Measurements from ENCODE around the gene DCST2.
"Not testable (repeated sequence)": the region's sequence is repeated elsewhere in the genome, so short reads cannot be mapped to it uniquely, and the experiment has no call there.

Gene DCST2

DNA sequence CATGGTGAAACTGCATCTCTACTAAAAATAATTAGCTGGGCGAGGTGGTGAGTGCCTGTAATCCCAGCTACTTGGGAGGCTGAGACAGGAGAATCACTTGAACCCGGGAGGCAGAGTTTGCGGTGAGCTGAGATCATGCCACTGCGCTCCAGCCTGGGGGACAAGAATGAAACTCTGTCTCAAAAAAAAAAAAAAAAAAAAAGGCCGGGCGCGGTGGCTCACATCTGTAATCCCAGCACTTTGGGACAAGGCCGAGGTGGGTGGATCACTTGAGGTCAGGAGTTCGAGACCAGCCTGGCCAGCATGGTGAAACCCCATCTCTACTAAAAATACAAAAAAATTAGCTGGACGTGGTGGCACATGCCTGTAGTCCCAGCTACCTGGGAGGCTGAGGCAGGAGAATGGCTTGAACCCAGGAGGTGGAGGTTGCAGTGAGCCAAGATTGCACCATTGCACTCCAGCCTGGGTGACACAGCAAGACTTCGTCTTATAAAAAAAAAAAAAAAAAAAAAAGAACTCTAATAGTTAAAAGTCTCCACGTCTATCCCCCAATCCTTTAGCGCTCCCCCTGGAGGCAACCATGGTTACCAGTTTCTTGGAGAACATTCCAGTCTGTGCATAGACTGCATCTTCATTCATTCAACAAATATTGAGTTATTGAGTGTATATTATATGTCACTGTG is 38.1 kb downstream of the DCST2 start:
- peak; percentile 53 for DNase-seq

GRCh38 chr1:154994591-154994990 is 39.0 kb downstream of the DCST2 start:
- DNase-seq: no peak

- DNase-seq: no peak
These were observed 39.4 kb downstream of the DCST2 start for GRCh38 chr1:154994269-154994587.

DNA sequence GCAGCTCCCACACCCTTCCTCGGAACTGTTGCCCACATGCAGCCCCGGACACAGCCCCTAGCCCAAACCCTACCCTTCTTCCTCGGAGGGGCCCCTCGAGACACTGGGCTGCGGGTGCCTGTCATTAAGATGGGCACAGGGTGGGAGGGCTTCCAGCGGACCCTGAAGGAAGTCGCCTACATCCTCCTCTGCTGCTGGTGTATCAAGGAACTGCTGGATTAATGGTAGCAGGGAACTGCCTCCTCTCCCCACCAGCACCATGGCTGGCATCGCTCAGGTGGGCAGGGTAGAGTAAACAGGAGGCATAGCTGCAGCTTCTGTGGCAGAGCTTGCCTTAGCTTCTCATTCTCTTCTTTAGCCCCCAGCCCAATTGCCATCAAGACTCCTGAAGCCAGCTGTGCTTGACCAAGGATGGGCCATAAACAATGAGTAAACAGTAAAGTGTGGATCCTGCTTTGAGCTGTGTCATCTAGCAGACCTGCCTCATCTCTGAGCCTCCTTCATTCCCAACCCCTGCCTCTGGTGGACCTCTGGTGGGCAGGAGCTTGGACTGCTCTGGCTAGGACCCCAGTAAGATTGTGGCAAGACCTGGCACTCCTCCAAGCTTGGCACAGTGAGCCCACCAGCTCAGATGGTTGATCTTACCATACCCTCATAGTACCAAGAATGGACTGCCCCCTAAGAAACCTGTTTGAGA is 39.9 kb downstream of the DCST2 start, which contains the start of gene LENEP:
TSS of gene LENEP (plus strand) at position 15 of the 697 bp plus-strand sequence. CDS start at position 37, 22 bp downstream.
- DNase-seq: no peak

- DNase-seq: no peak
These were observed 40.6 kb downstream of the DCST2 start for GRCh38 chr1:154992721-154993571.

DNA sequence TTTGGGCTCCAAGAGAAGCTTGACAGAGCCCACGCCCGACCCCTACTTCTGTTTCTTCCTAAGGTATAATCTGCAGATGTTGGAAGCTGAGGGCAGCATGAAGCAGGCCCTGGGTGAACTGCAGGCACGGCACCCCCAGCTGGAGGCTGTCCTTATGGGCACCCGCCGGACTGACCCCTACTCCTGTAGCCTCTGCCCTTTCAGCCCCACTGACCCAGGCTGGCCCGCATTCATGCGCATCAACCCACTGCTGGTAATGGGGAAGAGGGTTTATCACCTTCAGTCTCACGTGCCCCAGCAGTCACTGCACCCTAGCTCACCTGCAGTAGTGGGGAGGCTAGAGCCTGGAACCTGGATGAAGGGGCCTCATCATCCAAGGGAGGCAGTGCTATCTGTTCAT is 43.3 kb downstream of the DCST2 start:
- no peak for DNase-seq

DNA sequence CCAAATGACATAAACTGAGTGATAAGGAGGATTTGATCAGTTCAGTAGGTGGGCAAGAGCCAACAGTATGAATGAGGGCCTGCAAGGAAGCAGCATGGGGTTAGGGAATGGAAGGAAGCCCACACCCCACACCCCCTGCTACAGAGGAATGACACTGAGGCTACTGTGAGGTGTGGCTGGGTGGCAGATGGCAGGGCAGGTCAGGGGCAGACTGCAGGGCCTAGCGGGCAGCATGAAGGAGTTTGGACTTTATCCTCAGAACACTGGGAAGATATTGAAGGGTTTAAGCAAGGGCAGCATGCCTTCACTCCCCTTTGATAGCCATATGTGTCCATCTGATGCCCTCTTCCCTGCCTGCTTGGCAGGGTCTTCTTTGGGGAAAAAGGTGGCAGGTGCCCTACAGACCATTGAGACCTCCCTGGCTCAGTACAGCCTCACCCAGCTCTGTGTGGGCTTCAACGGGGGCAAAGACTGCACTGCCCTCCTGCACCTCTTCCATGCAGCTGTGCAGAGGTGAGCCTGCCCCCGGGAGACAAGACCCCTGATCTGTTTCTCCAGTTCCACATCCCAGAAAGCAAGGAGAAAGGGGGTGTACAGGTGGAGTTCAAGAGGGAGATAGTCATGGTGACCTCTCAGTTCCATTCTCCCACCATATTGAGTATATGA is 44.3 kb downstream of the DCST2 start:
- no peak for DNase-seq

DNA sequence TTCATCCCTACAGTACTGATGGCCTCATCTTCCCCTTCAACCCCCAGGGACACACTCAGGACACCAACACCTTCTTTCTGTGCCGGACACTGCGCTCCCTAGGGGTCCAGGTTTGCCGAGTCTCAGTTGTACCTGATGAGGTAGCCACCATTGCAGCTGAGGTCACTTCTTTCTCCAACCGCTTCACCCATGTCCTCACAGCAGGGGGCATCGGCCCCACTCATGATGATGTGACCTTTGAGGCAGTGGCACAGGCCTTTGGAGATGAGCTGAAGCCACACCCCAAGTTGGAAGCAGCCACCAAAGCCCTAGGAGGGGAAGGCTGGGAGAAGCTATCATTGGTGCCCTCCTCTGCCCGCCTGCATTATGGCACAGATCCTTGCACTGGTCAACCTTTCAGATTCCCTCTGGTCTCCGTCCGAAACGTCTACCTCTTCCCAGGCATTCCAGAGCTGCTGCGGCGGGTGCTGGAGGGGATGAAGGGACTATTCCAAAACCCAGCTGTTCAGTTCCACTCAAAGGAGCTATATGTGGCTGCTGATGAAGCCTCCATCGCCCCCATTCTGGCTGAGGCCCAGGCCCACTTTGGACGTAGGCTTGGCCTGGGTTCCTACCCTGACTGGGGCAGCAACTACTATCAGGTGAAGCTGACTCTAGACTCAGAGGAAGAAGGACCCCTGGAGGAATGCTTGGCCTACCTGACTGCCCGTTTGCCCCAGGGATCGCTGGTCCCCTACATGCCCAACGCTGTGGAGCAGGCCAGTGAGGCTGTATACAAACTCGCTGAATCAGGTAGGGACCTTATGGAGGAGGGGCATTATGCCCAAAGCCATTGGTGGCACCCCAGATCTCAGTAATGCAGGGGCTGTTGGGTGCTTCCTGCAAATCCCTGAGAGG is 45.3 kb downstream of the DCST2 start:
- no peak for DNase-seq

- DNase-seq: no peak
These were observed 46.3 kb downstream of the DCST2 start for GRCh38 chr1:154987326-154987725.

GRCh38 chr1:154986736-154987135 is 46.8 kb downstream of the DCST2 start:
- not testable (repeated sequence) for DNase-seq

DNA sequence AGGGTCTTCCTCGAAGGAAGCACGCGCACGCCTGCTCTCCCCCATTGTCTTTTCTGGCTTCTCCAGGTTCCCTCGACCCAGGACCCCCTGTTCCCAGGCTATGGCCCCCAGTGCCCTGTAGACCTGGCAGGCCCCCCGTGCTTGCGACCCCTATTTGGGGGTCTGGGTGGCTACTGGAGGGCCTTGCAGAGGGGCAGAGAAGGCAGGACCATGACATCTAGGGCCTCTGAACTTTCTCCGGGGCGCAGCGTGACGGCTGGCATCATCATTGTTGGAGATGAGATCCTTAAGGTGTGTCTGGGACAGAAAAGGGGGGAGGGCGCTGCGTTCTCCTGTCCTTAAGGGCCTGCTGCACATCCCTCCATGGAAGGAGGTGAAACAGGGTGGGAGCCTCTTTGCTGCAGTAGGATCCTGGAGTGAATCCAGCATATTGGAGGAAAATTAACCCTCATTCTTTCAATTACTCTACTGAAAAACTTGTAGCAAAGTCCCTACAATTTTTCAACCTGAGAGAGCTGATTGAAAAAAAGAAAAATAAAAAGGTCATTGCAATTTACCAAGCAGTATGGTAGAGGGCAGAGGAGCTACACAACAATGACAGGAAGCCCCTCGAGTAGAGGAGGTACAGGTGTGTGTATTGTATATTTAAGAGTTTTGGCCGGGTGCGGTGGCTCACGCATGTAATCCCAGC is 49.7 kb downstream of the DCST2 start:
- DNase-seq: no peak

GRCh38 chr1:154982897-154983648 is 50.5 kb downstream of the DCST2 start, which contains the start of gene FLAD1:
Gene FLAD1, plus strand, starts transcription at chr1:154983344. Its CDS starts 351 bp downstream, at chr1:154983695.
- DNase-seq: peak; percentile 100

- no peak for DNase-seq
These were observed 51.2 kb downstream of the DCST2 start for GRCh38 chr1:154982341-154982740.

DNA sequence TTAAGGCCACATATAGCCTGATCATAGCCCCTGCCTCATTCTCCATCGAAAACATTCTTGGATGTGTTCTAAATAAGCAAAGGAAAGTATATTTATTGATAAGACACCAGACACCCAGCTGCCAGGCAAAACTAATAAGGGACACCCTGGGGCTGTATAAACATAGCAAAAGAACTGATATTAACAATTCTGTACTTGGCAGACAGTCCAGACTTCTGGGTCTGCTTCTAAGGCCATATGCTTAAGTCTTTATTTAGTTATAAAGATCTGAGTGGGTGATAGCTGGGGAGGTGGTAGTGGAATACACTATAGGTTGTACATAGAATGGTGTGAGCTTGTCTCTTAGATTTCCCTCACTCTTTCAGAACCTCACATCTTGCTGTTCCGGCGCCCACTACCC is 55.2 kb downstream of the DCST2 start:
- no peak for DNase-seq

DNA sequence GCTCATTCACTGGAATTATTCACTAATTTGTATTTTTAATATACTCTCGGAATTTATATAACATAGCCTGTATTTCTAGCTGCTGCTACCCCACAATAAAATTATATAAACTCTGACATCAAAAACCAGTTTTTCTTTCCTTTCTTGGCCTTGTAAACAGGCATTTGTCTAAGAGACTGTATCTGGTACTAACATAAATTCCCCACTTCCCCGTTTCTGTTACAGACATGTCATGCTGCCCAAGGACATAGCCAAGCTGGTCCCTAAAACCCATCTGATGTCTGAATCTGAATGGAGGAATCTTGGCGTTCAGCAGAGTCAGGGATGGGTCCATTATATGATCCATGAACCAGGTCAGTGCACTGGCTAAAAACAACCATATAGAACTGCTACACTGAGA is 55.8 kb downstream of the DCST2 start:
- DNase-seq: not testable (repeated sequence)

DNA sequence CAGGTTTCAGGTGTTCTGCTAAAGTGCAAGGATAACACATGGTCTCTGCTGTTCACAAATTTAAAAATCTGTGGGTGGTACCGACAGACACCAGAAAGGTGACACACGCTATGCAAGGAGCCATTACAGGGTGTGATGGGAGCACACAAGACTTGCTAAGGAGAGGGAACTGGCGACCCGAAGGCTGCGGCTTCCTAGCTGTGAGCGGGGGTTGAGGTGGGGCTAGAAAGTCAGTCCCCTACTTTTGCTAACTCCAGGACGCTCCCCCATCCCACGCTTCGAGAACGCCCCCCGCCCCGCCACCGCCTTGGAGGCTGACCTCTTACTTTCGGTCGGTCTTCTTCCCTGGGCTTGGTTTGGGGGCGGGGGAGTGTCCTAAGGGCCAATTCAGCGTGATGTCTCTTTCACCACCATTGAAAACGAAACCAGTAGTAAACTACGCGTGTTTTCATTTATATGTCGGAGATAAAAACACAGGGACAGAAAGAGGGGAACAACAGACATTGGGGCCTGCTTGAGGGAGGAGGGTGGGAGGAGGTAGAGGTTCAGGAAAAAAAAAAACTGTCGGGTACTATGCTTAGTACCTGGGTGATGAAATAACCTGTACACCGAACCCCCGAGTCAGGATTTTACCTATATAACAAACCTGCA is 58.0 kb downstream of the DCST2 start:
- no peak for DNase-seq

DNA sequence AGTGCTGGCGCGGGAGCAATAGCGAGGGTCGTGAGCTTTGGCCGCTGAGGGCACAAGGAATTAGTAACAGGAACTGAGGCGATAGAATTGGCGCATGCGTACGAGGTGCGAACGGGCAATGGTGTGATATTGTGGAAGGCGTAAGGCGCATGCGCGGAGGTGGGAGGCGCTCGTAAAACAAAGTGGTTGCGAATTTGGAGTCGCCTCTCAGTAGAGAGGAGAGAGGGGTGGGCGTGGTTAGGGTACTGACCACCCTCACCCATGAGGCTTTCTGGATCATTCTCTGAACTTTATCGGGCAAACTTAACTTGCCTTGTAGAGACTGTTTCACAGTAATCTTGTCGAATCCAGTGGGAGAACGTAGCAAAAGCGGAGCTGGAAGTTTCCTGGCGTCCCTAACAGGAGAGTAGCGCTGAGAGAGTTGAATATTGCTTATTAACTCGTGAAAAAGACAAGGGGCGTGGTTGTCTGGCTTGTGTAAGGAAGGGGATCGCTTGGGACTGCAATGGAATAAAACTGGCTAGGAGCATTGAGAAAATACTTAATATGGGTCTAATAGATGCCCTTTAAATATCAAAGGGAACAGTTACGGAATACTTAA is 58.7 kb downstream of the DCST2 start:
- DNase-seq: peak; percentile 97

GRCh38 chr1:154974102-154974807 is 59.3 kb downstream of the DCST2 start, which contains the start of gene CKS1B:
Gene CKS1B, plus strand, starts transcription at chr1:154974681. Its CDS starts 65 bp downstream, at chr1:154974746.
- peak; percentile 100 for DNase-seq

Data from NCI-H1694 (cell line).